GM23338 (cell line): Measurements from ENCODE around the gene PSKH1. TPM values are rescaled to one million over a fixed set of nuclear protein-coding genes. Genes with fewer than 3 reads are reported as not detected.

Experiments
- ATAC-seq: fragments of 200-7000 bp; cut with Tn5 transposase; 3 replicates; pipeline ENCODE4 v1.9.1; 2020
- DNase-seq: peaks from one replicate; pipeline ENCODE4 v3.0.0-alpha.2; 2015; ENCODE audit warnings: low spot score
- H2AFZ ChIP-seq: fragments of 200-600 bp; sonication (generic); 2 replicates; pipeline ENCODE4 v1.8.0; 2016; ENCODE audit warnings: antibody characterized with exemption, mild to moderate bottlenecking, moderate library complexity
- H3F3A ChIP-seq: fragments of 200-600 bp; sonication (generic); replicated peaks from 2 replicates; pipeline ENCODE4 v1.8.0; 2017; ENCODE audit warnings: antibody characterized with exemption, mixed run types, low read depth
- H3K27ac ChIP-seq: fragments of 200-600 bp; sonication (generic); 2 replicates; pipeline ENCODE4 v1.6.1; 2016; ENCODE audit warnings: low read depth
- H3K27me3 ChIP-seq: fragments of 200-600 bp; sonication (generic); 2 replicates; pipeline ENCODE4 v1.8.0; 2016; ENCODE audit warnings: mild to moderate bottlenecking, mixed run types, moderate library complexity; ENCODE audit not compliant: insufficient read depth
- H3K36me3 ChIP-seq: fragments of 200-600 bp; sonication (generic); 2 replicates; pipeline ENCODE4 v1.8.0; 2016; ENCODE audit warnings: mild to moderate bottlenecking; ENCODE audit not compliant: insufficient read depth
- H3K4me1 ChIP-seq: fragments of 200-600 bp; sonication (generic); 2 replicates; pipeline ENCODE4 v1.8.0; 2016; ENCODE audit warnings: mild to moderate bottlenecking, moderate library complexity; ENCODE audit not compliant: insufficient read depth
- H3K4me2 ChIP-seq: fragments of 200-600 bp; sonication (generic); 2 replicates; pipeline ENCODE4 v1.7.1; 2017; ENCODE audit warnings: mixed run types
- H3K4me3 ChIP-seq: fragments of 200-600 bp; sonication (generic); 2 replicates; pipeline ENCODE4 v1.6.1; 2016; ENCODE audit warnings: mixed run types
- H3K79me2 ChIP-seq: fragments of 200-600 bp; sonication (generic); replicated peaks from 2 replicates; pipeline ENCODE4 v1.8.0; 2017; ENCODE audit warnings: mild to moderate bottlenecking; ENCODE audit not compliant: insufficient read depth
- H3K9me2 ChIP-seq: fragments of 200-600 bp; sonication (generic); 2 replicates; pipeline ENCODE4 v1.8.0; 2017; ENCODE audit not compliant: insufficient read depth
- H4K20me1 ChIP-seq: fragments of 200-600 bp; sonication (generic); replicated peaks from 2 replicates; pipeline ENCODE4 v1.8.0; 2017; ENCODE audit warnings: mild to moderate bottlenecking; ENCODE audit not compliant: insufficient read depth
- H3K27ac Mint-ChIP-seq: 2 replicates; pipeline ENCODE4 v1.8.0; 2020; ENCODE audit warnings: inconsistent platforms, mild to moderate bottlenecking, moderate library complexity, mixed read lengths
- H3K27me3 Mint-ChIP-seq: 3 replicates; pipeline ENCODE4 v1.8.0; 2022; ENCODE audit warnings: low read depth, mild to moderate bottlenecking, moderate library complexity, mixed read lengths, inconsistent platforms; ENCODE audit not compliant: insufficient read depth, poor library complexity
- H3K36me3 Mint-ChIP-seq: 3 replicates; pipeline ENCODE4 v1.8.0; 2021; ENCODE audit warnings: low read depth, mild to moderate bottlenecking, inconsistent platforms, moderate library complexity, mixed read lengths
- H3K4me1 Mint-ChIP-seq: 3 replicates; pipeline ENCODE4 v1.8.0; 2020; ENCODE audit warnings: mild to moderate bottlenecking, inconsistent platforms, mixed read lengths
- H3K4me3 Mint-ChIP-seq: 3 replicates; pipeline ENCODE4 v1.8.0; 2021; ENCODE audit warnings: moderate library complexity, mild to moderate bottlenecking, inconsistent platforms, mixed read lengths
- H3K9me3 Mint-ChIP-seq: 3 replicates; pipeline ENCODE4 v1.8.0; 2020; ENCODE audit warnings: moderate library complexity, mild to moderate bottlenecking, inconsistent platforms, mixed read lengths
- CREB1 ChIP-seq: fragments of 250-450 bp; sonication (Bioruptor Pico); IDR thresholded peaks from 2 replicates; pipeline ENCODE4 v1.5.0; 2020; ENCODE audit warnings: low read depth, mild to moderate bottlenecking, moderate library complexity
- ETS1 ChIP-seq: IDR thresholded peaks from 2 replicates; pipeline ENCODE4 v1.6.1; 2016; ENCODE audit warnings: antibody characterized with exemption
- EZH2 ChIP-seq: fragments of 200-600 bp; sonication (generic); IDR thresholded peaks from one replicate; pipeline ENCODE4 v1.8.0; 2017; ENCODE audit warnings: antibody characterized with exemption, mild to moderate bottlenecking, low read depth; ENCODE audit not compliant: unreplicated experiment
- EZH2phosphoT487 ChIP-seq: fragments of 200-600 bp; sonication (generic); IDR thresholded peaks from one replicate; pipeline ENCODE4 v1.8.1; 2018; ENCODE audit warnings: antibody characterized with exemption; ENCODE audit not compliant: unreplicated experiment
- JUNB ChIP-seq: IDR thresholded peaks from one replicate; pipeline ENCODE4 v1.6.1; 2016; ENCODE audit warnings: antibody characterized with exemption; ENCODE audit not compliant: unreplicated experiment
- NANOG ChIP-seq: IDR thresholded peaks from 2 replicates; pipeline ENCODE4 v1.6.1; 2016; ENCODE audit warnings: antibody characterized with exemption, borderline replicate concordance
- POLR2AphosphoS5 ChIP-seq: IDR thresholded peaks from 2 replicates; pipeline ENCODE4 v1.6.1; 2016; ENCODE audit warnings: antibody characterized with exemption, low read depth
- REST ChIP-seq: IDR thresholded peaks from one replicate; pipeline ENCODE4 v1.6.1; 2018; ENCODE audit warnings: antibody characterized with exemption; ENCODE audit not compliant: unreplicated experiment
- STAT1 ChIP-seq: IDR thresholded peaks from one replicate; pipeline ENCODE4 v1.6.1; 2016; ENCODE audit warnings: antibody characterized with exemption; ENCODE audit not compliant: unreplicated experiment
- ZNF114 ChIP-seq: fragments of 250-450 bp; sonication (Bioruptor Pico); IDR thresholded peaks from 2 replicates; pipeline ENCODE4 v1.5.0; 2020; ENCODE audit warnings: mild to moderate bottlenecking, moderate library complexity
- ZNF331 ChIP-seq: fragments of 250-450 bp; sonication (Bioruptor Pico); IDR thresholded peaks from 2 replicates; pipeline ENCODE4 v1.5.0; 2020; ENCODE audit warnings: low read depth, mild to moderate bottlenecking, moderate library complexity
- ZNF462 ChIP-seq: fragments of 250-450 bp; sonication (Bioruptor Pico); IDR thresholded peaks from 2 replicates; pipeline ENCODE4 v1.5.0; 2020; ENCODE audit warnings: mild to moderate bottlenecking, moderate library complexity
- polyA plus RNA-seq: library from polyadenylated mRNA; unstranded; fragments of >200 nt; fragmentation: Nextera tagmentation; extraction: Ambion mirVana; gene quantifications from 2 replicates; pipeline ENCODE4 v1.2.1, GENCODE V29; 2016
- total RNA-seq: library from RNA; depleted of rRNA; stranded (reverse); fragments of >200 nt; shearing (Covaris generic); gene quantifications from 2 replicates; pipeline ENCODE4 v1.2.3, GENCODE V29; 2014
- TF ChIP-seq, protein P1 (sequence below), 2 experiments: fragments of 200-600 bp in 1 of 2; sonication (generic) in 1 of 2; conservative IDR thresholded peaks; 2 replicates each; pipeline versions ENCODE4 v1.5.1 to v1.6.1; 2016 to 2017; ENCODE audit warnings: antibody characterized with exemption in 2 of 2, low read depth in 2 of 2, mild to moderate bottlenecking in 2 of 2, moderate library complexity in 1 of 2

PSKH1 gene
- total and polyA plus RNA-seq, 2 experiments from 2014 or later, result 14.3 to 23.9 TPM

DNA sequence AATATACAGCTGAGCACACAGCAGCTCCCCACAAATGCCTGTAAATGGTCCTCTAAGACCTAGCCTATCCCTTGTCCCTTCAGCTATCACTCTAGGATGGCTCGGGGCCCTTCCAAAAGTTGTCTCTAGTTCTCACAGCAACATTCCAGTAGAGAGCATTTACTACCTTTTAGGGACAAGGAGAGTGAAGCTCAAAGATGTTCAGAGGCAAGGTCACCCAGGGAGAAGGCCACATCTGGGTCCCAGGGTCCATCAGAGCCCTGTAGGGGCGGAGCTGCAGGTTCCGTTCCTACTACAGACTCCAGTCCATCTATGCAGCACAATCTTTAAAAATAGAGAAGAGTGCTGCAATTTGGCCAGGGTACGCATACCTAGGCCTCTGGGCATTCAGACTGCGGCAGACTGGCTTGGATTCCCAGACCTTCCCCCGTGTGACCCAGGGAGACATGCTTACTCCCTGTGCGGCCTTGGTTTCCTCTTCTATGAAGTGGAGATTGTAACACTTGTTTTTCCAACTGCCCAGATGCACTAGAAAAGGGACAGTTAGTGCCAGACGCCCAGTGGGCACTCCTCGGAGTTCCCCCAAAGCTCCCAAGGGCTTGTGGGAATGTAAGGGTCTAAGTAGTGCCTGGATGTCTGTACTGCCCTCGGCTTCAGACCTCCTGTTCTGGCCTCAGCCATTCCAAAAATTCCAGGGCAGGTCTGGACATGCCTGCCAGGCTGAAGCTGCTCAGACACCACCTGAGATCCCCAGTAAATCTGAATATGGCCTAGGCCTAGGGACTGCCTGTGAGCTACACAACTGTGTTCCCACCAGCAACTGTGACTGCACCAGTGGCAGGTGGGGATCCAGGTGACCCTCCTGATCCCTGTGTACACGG is 72.9 kb downstream of the PSKH1 start:
- Histone ChIP-seq H3K4me2 (peak overlapping the region; percentile 99), H3K4me1 (peaks cover 38% of the 10 kb centered on the region), H3K9me2 (no peaks in the 10 kb centered on the region), H3K27ac (peak overlapping the region; percentile 45; the same call in 1 of the 2 replicates), H3K27me3 (no peaks in the 10 kb centered on the region), H2AFZ (no peak overlapping the region), H3F3A (0 out of 2 replicates have a peak, but pooled peaks cover 22% of the 10 kb centered on the region), H3K4me3 (peak overlapping the region; percentile 91), H3K36me3 (no peaks in the 10 kb centered on the region; the same call in none of the 2 replicates), H4K20me1 (peaks cover 25% of the 10 kb centered on the region), H3K79me2 (peaks cover 42% of the 10 kb centered on the region)
- no peak for ATAC-seq
- Mint-ChIP-seq H3K27me3 (peaks cover 16% of the 10 kb centered on the region), H3K4me1 (peaks cover 44% of the 10 kb centered on the region), H3K4me3 (peak overlapping the region; percentile 89), H3K9me3 (no peaks in the 10 kb centered on the region; the same call in 2 of the 3 replicates), H3K27ac (peak overlapping the region; percentile 87; the same call in 1 of the 2 replicates), H3K36me3 (peaks cover 18% of the 10 kb centered on the region)
- no peak for DNase-seq
- TF ChIP-seq ZNF331 (CRISPR knock-in tag) (no peak), REST (no peak), JUNB (no peak), NANOG (no peak), EZH2 (no peak), EZH2phosphoT487 (no peak), STAT1 (no peak), ZNF462 (CRISPR knock-in tag) (no peak), ZNF114 (CRISPR knock-in tag) (no peak), POLR2AphosphoS5 (no peak), ETS1 (no peak), CREB1 (CRISPR knock-in tag) (no peak)
- TF ChIP-seq, protein P1, sequence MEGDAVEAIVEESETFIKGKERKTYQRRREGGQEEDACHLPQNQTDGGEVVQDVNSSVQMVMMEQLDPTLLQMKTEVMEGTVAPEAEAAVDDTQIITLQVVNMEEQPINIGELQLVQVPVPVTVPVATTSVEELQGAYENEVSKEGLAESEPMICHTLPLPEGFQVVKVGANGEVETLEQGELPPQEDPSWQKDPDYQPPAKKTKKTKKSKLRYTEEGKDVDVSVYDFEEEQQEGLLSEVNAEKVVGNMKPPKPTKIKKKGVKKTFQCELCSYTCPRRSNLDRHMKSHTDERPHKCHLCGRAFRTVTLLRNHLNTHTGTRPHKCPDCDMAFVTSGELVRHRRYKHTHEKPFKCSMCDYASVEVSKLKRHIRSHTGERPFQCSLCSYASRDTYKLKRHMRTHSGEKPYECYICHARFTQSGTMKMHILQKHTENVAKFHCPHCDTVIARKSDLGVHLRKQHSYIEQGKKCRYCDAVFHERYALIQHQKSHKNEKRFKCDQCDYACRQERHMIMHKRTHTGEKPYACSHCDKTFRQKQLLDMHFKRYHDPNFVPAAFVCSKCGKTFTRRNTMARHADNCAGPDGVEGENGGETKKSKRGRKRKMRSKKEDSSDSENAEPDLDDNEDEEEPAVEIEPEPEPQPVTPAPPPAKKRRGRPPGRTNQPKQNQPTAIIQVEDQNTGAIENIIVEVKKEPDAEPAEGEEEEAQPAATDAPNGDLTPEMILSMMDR (conservative IDR thresholded peaks at IDR 0.05; ENCODE audit: low read depth in 2 of 2), result no peak
